HG02852 (cell line): ENCODE measurements around the gene PRRT1B.
"Not testable (repeated sequence)": the region's sequence is repeated elsewhere in the genome, so short reads cannot be mapped to it uniquely, and the experiment has no call there.

Experiments
- ATAC-seq: cut with Tn5 transposase; IDR thresholded peaks from one replicate; pipeline ENCODE4 v1.9.1; 2021; ENCODE audit warnings: mild to moderate bottlenecking, moderate library complexity; ENCODE audit not compliant: unreplicated experiment

The PRRT1B gene

DNA sequence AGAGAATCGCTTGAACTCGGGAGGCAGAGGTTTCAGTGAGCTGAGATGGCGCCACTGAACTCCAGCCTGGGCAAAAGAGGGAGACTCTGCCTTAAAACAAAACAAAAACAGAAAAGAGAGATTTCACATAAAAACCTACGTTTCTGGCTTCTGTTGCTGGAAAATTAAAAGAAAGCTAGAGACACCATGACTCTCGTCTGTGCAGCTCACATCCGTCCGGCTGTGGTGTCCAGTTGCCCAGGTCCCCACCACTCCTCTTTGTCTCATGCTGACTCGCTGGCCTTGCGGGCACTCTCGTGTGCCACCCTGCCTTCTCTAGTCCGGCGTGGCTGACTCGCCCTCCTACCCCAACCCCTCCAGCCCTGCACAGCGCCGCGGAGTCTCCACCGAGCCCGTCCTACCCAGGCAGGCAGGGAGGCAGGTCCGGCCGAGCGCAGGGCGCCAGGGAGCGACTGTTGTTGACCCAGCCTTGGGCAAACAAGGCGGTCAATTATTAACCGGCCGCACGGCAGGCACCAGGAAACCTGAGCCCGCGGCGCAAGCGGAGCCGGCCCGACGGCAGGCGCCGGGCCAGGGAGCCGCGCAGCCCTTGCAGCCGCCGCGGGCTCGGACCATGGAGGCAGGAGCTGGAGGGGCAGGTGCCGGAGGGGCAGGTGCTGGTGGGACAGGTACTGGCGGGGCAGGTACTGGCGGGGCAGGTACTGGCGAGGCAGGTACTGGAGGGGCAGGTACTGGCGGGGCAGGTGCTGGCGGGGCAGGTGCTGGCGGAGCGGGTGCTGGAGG is at the start of gene PRRT1B:
Gene PRRT1B (plus strand): TSS at position 521 of the 783 bp plus-strand sequence. CDS start 93 bp downstream, at position 614.
- no peak for ATAC-seq

DNA sequence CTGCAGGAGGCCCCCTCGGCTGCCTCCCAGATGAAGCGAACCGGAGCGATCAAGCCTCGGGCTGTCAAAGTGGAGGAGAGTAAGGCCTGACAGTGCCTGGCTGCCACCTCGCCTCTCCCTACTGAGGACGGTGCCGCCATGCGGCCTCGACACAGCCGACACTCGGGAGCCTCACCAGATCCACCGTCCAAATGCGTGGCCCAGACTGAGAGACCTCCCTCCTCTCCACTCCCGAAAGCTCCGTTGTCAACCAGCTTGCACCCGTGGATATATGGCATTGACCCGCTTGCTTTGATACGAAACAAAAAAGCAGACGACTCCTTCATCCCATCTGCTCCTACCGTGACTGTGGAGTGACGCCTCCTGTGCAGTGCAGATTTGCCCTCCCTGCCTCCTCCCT is 49.5 kb upstream of the PRRT1B start:
- no peak for ATAC-seq

DNA sequence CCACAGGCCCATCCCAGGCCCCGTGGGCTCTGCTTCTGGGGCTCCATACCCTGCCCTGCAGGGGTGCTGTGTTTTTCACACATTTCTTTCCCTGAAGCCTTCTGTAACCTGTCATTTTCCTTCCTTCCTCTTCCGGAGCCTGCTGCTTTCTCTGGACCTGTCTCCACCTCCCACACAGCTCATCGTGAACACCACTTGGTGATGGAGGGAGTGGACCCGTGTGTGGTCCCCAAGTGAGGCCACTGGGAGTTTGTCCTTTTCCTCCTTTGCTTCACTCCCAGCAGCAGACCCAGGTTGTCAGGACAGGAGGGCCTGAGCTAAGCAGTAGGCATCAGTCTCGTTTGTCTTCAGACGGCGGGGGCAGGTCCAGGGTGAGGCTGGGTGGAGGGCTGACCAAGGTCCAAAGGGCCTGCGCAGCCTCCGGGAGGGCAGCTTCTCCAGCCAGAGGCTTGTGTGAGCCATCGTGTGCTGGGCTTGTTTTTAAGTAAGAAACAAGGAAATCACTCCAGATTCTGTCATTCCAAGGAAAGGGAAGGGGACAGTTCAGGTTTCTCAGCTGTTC is 48.4 kb upstream of the PRRT1B start:
- no peak for ATAC-seq

DNA sequence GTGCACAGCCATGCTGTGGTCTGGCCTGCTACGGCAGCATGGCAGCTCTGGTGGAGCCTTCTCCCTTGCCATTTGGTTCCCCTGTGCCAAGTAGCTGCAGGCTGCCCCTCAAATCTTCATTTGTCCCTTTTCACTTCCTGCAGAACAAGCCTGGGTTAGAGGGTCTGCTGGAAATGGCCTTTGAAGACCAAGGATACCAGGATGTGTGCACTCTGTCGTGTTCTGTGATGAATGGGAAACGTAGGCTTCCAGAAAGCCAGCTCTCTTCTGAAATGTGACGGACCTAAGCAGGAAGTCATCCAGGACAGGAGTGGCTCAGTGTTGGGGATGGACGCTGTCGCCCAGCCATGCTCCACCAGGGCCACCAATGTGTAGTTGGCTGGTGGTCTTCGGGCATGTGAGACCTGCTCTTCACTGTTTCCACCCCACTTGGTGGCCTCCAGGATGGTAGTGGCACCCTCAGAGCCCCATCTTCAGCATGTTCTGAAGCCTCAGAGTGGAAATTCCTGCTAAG is 46.0 kb upstream of the PRRT1B start:
- no peak for ATAC-seq

DNA sequence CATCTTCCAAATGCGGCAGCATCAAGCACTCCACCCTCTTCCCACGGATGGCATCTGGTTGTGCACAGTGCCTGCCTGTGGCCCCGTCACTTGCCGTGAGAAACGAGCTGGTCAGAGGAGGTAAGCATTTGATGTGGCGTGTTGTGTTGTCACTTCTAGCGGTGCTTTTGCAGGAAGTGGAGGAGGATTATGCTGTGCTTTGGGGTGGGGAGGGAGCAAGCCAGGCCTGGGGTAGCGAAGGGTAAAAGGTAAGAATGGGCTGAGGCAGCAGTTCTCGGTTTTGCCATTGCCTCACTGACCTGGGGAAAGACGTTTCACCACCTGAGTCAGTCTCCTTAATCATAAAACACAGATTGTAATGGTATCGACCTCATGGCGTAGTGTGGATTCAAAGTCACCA is 44.9 kb upstream of the PRRT1B start:
- ATAC-seq: no peak

DNA sequence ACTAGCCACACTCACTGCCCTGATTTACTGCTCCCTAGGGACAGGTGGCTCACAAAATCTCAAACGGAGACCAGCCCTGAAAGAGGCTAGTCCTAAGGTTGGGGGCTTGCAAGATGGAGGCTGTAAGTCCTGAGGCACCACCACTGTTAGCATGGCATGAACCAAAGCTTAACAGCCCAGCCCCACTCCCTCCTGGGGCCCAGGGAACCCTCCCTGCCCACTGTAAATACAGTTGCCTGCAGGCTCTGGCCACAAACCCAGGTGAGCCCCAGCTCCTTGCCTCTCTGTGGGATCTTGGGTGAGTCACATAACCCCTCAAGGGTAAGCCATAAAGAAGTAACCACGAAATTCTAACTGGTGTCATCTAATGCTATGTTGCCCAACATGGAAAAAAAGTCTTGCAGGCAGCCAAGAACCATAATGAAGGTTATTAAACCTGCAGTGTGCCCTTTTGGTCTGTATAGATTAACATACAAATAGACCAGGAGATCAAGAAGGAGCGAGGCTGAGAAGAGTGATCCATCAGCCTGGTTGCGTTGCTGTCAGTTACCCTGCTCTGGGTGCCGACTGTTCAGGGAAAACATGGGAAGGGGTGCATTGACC is 44.3 kb upstream of the PRRT1B start:
- no peak for ATAC-seq

DNA sequence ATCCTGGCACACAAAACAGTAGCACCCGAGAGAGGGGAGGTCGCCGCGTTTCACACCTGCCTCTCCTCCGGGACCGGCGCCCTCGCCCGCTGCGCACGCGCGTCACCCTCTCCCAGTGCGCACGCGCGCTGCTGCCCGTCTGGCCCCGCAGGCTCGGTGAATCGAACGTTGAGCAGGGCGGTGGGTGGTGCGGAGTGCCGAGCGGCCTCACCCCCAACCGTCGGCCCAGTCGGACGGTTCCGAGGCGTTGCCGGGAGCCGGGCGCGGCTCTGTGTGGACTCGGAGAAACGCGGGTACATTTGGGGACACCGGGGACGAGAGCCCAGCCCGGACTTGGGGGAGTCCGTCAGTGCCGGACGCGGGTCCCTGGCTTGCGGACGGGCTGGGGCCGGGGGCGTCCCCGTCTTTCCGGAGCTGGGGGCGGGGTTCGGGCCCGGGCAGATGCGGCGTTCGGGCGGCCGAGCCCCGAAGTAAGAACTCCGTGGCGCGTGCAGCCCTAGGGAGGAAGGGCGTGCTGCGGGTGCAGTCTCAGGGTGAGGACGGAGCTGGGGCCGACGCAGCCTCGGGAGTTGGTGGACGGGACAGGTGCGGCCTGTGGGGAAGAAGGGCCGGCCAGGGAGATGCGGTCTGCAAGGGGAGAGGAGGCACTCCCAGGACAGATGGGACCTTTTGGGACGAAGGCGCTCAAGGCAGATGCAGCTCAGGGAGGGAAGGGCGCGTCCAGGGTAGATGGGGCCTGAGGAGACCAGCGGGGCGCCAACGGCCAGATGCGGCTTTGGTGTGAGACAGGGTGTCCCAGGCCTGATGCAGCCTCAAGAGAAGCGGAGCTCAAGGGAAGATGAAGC is 42.3 kb upstream of the PRRT1B start, which contains the start of gene POMT1:
Gene POMT1 (plus strand): TSS at position 138 of the 845 bp plus-strand sequence. CDS start 1,301 bp downstream, outside the sequence.
- ATAC-seq: peak; percentile 72

DNA sequence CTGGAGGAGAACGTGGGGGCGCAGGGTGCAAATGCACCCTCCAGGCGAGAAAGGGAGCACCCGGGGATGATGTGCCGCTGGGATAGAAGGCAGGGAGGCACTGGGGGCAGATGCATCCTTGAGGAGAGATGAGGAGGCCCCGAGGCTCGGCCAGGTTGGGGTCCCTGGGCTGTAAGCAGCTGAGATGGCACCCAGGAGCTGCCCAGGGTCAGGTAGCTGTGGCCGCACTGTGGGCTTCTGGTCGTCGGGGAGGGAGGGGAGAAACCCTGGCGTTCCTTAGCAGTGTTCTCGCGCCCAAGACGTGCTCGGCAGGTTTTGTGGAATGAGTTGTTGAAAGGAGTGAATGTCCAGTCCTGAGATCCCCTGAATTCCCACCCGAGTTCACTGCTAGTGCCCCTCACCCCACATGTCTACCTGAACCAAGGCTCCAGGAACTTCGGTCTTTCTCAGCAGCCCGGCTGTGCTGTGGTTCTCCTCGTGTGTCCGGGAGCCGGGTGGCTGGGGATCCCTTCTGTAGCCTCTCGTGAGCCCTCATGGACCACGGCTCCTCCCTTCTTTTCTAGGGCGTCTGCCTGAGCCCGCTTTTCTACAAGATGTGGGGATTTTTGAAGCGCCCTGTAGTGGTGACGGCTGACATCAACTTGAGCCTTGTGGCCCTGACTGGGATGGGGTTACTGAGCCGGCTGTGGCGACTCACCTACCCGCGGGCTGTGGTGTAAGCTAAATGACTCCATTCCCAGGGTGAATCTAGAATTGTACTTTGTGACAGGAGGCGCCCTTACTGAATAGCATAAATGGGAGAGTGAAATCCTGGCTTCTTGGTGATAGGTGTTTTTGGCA is 41.5 kb upstream of the PRRT1B start:
- no peak for ATAC-seq

DNA sequence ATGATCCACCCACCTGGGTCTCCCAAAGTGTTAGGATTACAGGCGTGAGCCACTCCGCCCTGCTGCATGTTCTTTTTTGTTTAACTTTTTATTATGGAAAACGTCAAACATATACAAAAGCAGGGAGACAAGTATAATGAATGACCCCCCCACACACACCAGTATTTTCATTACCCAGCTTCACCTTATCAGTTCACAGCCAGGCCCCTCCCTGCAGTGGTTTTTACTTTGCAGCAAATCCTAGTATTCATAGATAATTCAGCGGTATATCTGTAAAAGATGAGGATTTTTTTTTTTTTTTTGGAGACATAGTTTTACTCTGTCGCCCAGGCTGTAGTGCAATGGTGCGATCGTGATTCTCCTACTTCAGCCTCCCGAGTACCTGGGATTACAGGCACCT is 40.3 kb upstream of the PRRT1B start:
- ATAC-seq: no peak

DNA sequence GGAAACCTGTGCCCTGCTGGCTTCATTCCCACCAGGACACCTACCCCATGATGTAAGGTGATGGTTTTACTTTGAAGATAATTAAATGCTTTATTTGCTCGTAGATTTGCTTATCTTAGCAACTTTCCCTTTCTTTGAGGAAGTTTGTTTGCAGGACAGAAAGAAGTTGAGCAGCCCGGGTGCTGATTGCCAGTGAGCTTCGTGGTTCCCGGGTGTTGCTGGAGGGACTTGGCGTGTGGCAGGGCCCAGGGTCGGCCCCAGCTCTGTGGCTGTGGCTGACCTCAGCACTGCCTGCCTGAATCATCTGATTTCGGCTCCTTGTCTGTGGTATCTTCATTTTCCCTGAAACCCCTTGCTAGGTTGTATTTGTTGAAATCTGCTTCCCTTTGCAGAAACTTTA is 33.9 kb upstream of the PRRT1B start:
- no peak for ATAC-seq

DNA sequence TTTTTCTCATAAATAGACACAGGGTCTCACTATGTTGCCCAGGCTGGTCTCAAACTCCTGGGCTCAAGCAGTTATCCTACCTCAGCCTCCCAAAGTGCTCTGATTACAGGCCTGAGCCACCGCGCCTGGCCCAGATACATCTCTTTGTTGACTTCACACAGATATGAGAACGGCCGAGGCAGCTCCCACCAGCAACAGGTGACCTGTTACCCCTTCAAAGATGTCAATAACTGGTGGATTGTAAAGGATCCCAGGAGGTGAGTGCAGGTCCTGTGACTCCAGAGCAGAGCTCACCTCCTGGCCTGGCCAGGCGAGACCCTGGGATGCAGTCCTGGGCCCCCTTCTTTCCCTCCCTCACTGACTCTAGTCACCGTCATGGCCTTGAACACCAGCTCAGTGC is 33.4 kb upstream of the PRRT1B start:
- no peak for ATAC-seq

DNA sequence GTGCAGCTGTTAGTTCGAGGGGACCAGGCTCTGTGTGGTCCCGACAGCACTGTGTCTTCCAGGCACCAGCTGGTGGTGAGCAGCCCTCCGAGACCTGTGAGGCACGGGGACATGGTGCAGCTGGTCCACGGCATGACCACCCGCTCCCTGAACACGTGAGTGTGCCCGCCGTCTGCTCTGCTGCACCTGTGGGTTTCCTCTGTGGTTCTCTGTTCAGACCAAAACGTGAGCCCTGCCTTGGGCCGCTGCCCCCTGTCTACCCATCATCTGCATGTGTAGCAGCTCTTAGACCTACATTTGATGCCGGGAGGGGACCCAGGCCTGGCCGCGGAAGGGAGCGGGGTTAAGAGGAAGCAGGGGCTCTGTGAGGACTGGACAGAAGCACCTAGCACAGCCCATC is 32.1 kb upstream of the PRRT1B start:
- no peak for ATAC-seq

DNA sequence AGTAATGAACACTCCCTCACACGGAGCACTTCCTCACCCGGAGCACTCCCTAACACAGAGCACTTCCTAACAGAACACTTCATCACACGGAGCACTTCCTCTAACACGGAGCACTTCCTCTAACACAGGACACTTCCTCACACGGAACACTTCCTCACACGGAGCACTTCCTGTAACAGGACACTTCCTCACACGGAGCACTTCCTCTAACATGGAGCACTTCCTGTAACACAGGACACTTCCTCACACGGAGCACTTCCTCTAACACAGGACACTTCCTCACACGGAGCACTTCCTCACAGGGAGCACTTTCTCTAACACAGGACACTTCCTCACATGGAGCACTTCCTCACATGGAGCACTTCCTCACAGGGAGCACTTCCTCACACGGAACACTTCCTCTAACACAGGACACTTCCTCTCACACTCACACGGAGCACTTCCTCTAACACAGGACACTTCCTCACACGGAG is 29.7 kb upstream of the PRRT1B start:
- not testable (repeated sequence) for ATAC-seq

DNA sequence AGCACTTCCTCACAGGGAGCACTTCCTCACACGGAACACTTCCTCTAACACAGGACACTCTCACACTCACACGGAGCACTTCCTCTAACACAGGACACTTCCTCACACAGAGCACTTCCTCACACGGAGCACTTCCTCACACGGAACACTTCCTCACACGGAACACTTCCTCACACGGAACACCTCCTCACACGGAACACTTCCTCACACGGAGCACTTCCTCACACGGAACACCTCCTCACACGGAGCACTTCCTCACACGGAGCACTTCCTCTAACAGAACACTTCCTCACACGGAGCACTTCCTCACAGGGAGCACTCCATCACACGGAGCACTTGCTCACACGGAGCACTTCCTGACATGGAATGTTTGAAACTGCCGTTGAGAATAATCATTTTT is 29.2 kb upstream of the PRRT1B start:
- no peak for ATAC-seq

DNA sequence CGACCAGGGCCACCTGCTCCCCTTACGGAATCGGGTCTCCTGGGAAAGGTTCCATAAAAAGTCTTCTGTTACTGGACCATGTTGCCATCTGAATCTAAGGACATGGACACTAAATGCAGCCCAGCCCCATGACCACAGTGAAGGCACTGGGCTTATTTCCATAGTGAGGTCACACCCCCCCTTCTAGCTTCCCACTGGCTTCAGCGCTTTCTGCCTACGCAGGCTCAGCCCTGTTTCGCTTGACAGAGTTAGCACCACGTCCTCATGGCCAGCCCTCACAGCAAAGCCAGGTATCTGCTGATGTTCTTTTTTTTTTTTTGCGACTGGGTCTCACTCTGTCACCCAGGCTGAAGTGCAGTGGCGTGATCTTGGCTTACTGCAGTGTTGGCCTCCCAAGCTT is 28.4 kb upstream of the PRRT1B start:
- no peak for ATAC-seq

DNA sequence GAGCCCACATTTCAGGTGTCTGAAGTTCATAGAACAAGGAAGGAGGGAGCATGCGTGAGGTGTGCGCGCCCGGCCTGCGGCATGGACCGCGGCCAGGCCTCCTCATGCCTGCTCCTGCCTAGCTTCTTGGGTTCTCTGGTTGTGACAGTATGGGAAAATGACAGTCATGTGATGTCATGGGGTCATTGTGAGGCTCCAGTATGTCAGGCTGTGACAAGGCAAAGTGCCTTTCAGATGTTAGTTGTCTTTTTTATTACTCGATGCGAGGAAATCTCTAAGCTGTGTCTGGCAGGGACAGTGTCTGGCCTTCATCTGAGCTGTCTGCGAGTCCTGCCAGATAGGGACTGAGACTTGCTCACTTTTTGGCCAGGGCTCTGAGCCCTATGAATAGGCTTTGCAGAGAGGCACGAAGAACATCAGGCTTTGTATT is 27.5 kb upstream of the PRRT1B start:
- no peak for ATAC-seq

DNA sequence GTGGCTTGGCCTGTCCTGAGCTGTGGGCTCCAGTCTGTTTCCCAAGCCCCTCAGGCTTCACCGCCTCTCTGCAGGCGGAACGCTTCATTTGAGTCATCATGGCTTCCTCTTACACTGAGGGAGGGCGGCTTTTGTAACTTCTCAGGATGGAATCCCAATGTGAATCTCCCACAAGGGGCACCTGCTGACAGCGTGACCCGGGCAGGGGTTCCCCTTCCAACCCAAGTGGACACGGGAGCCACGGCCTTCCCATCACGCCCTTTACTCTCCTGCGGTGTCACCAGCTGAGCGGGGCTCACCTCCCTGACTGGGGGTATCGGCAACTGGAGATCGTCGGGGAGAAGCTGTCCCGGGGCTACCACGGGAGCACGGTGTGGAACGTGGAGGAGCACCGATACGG is 26.8 kb upstream of the PRRT1B start:
- no peak for ATAC-seq

DNA sequence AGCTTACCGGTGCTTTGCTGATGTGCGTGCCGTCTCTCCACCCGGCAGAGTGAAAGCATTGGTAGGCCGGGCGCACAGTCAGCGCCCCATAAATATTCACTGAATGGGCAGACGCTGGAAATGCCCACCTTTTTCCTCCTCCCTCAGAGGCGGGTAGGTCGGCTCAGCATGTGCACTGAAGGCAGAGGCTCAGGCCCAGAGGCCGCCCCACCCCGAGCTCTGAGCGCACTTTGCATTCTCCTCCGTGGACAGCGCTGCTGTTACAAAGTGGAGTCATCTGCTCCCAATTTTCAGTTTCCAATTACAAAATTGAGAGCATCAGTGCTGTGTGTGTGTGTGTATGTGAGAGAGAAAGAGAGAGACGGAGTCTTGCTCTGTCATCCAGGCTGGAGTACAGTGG is 24.8 kb upstream of the PRRT1B start:
- ATAC-seq: no peak

DNA sequence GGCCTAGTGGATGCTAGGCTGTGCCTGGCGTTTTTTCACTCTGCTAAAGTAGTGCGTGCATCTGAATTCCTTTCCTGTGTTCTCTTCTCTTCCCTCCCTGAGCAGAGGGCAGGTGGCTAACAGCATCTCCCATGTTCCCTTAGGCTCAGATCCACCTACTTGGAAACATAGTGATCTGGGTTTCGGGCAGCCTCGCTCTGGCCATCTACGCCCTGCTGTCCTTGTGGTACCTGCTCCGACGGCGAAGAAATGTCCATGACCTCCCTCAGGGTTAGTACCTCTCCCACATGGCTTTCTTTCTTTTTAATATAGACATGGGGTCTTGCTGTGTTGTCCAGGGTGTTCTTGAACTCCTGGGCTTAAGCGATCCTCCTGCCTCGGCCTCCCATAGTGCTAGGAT is 24.1 kb upstream of the PRRT1B start:
- ATAC-seq: no peak

DNA sequence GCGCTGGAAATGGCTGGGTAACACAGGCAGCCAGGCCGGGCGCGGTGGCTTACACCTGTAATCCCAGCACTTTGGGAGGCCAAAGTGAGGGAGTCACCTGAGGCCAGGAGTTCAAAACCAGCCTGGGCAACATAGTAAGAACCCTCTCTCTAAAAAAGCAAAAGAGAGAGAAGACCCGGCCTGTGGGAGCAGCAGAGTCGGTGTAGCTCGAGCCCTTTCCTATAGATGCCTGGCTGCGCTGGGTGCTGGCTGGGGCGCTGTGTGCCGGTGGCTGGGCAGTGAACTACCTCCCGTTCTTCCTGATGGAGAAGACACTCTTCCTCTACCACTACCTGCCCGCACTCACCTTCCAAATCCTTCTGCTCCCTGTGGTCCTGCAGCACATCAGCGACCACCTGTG is 23.5 kb upstream of the PRRT1B start:
- ATAC-seq: no peak
